HG03520 (cell line): ENCODE data around the gene CLDN20.
A peak's percentile ranks its signal among the peaks of the same experiment; 100 is the strongest.

Source experiments
- ATAC-seq: cut with Tn5 transposase; IDR thresholded peaks from one replicate; pipeline ENCODE4 v1.9.1; 2021; ENCODE audit warnings: mild to moderate bottlenecking, moderate library complexity; ENCODE audit not compliant: unreplicated experiment

Gene CLDN20

GRCh38 chr6:155245193-155245592 is 18.6 kb upstream of the CLDN20 start:
- no peak for ATAC-seq

- ATAC-seq, result no peak
These were observed 18.0 kb upstream of the CLDN20 start for GRCh38 chr6:155245831-155246230.

DNA sequence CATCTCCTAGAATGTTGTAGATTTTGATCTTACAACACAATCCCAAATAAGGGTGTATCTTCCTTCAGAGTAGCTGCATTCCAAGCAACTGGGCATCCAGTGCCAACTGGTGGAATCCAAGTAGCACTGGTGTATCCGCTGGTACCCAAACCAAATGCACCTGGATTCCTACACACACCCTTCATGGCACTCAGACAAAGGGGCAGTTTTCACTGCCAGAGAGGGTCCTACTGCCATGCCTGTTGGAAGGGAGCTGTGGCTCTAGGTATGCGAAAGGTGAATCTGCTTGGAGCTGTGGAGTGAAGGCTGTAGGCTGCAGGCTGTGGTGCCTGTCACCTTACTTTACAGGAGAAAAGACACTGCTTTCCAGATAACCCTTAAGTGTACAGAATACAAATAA is 17.0 kb upstream of the CLDN20 start:
- no peak for ATAC-seq

DNA sequence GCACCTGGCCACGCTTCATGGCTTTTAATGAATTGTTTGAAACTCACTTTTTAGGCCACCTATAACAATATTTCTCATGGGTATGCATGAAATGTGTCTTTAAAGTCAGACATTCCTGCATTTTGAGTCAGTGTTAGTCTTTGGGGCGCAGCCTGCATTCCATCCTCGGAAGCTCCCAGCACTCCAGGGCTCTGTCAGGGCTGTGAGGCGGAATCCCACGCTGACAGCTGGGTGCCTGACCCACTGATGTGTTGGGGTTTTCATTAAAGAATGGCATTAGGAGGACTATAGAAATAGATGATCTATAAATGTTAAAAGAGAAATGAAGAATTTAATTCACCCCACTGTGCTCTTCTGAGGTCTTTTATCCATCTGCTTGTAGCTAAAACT is 16.2 kb upstream of the CLDN20 start:
- ATAC-seq, result no peak

- peak; percentile 79 for ATAC-seq
These were observed 15.5 kb upstream of the CLDN20 start for GRCh38 chr6:155248008-155249001.

GRCh38 chr6:155250701-155251381 is 13.0 kb upstream of the CLDN20 start:
- ATAC-seq, result no peak

- ATAC-seq, result no peak
These were observed 11.2 kb upstream of the CLDN20 start for GRCh38 chr6:155252581-155252980.

DNA sequence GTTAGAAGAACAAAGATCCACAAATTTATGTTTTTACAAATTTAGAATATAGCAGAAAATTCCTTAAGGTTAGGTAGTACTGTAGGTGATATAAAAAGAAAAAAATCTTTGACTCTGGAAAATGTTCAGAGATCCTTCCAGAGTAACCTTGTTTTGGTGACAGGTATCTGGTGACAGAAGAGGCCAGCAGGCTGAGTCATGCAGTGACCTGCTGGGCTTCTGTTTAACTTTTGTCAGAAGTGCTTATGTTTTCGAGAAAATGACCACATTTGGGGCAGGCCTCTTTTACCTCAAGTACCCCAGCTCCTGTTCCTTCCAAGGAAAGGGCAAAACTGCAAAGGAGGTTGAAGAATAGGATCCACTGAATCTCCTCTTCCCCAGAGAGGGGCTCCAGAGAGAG is 10.5 kb upstream of the CLDN20 start:
- ATAC-seq, result no peak

- no peak for ATAC-seq
These were observed 9.7 kb upstream of the CLDN20 start for GRCh38 chr6:155254139-155254538.

- no peak for ATAC-seq
These were observed 7.6 kb upstream of the CLDN20 start for GRCh38 chr6:155256122-155256795.

DNA sequence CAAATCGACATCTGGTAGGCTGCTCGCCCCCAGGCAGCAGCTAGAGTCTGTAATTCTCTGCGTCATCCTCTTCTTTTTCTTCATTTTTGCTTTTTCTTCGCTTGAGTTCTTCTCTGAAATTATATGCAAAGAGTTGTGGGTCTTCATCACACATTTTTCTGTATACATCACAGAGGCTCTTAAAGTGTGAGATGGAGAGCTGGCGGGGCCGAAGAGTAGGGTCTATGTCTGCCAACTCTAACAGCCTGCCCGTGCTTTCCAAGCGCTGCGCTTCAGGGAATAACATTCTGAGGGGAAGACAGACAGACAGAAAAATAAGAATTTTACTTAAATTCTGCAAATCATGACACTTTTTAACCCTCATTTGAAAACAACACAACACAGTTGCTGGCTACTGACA is 6.0 kb upstream of the CLDN20 start:
- no peak for ATAC-seq

GRCh38 chr6:155259204-155259603 is 4.6 kb upstream of the CLDN20 start:
- no peak for ATAC-seq

- ATAC-seq, result no peak
These were observed 3.9 kb upstream of the CLDN20 start for GRCh38 chr6:155259897-155260296.

- ATAC-seq, result no peak
These were observed 3.1 kb upstream of the CLDN20 start for GRCh38 chr6:155260686-155261085.

GRCh38 chr6:155261111-155261900 is 2.5 kb upstream of the CLDN20 start:
- no peak for ATAC-seq

GRCh38 chr6:155262655-155263054 is 1.2 kb upstream of the CLDN20 start:
- ATAC-seq, result no peak

GRCh38 chr6:155264693-155265320 is 994 bp downstream of the CLDN20 start:
- ATAC-seq, result no peak

GRCh38 chr6:155265843-155266535 is 2.2 kb downstream of the CLDN20 start:
- no peak for ATAC-seq

GRCh38 chr6:155267411-155267810 is 3.6 kb downstream of the CLDN20 start:
- ATAC-seq, result no peak
